Right lobe of liver (tissue), 6 donors: Measurements from ENCODE around the gene GPATCH4. TPM values are rescaled to one million over a fixed set of nuclear protein-coding genes. Genes with fewer than 3 reads are reported as not detected.
"Not testable (repeated sequence)": the region's sequence is repeated elsewhere in the genome, so short reads cannot be mapped to it uniquely, and the experiment has no call there.

ENCODE experiments used
- ATAC-seq, 4 donors: fragments of 200-7000 bp; cut with Tn5 transposase; one replicate each; pipeline ENCODE4 v1.9.1; 2020; ENCODE audit warnings: mild to moderate bottlenecking in 4 of 4, moderate library complexity in 4 of 4
- DNase-seq, 3 donors: peaks; one replicate each; pipeline ENCODE4 v3.0.0-alpha.2; 2020
- H3K27ac ChIP-seq, 3 donors: fragments of 200-600 bp; one replicate each; pipeline ENCODE4 v1.8.0; 2022
- H3K27me3 ChIP-seq, 2 donors: fragments of 200-600 bp; one replicate each; pipeline ENCODE4 v1.8.0; 2022
- H3K36me3 ChIP-seq, 4 donors: fragments of 200-600 bp; sonication (generic) in 1 of 4; one replicate each; pipeline versions ENCODE4 v1.5.1 to v1.8.0; 2017 to 2022; ENCODE audit warnings: control low read depth in 1 of 4
- H3K4me1 ChIP-seq, 4 donors: fragments of 200-600 bp; sonication (generic) in 1 of 4; one replicate each; pipeline versions ENCODE4 v1.5.1 to v1.8.0; 2017 to 2022; ENCODE audit warnings: control low read depth in 1 of 4
- H3K4me3 ChIP-seq, 3 donors: fragments of 200-600 bp; one replicate each; pipeline ENCODE4 v1.8.0; 2022
- H3K9me3 ChIP-seq, 4 donors: fragments of 200-600 bp; sonication (generic) in 1 of 4; one replicate each; pipeline versions ENCODE4 v1.5.1 to v1.8.0; 2017 to 2022; ENCODE audit warnings: control low read depth in 1 of 4
- CTCF ChIP-seq, 4 donors: fragments of 200-600 bp in 3 of 4; fragments of 450-650 bp in 1 of 4; IDR thresholded peaks; one replicate each; pipeline versions ENCODE4 v1.5.1 to v1.8.0; 2016 to 2022; ENCODE audit warnings: antibody characterized with exemption in 4 of 4, mild to moderate bottlenecking in 2 of 4
- POLR2A ChIP-seq: fragments of 450-650 bp; IDR thresholded peaks from one replicate; pipeline ENCODE4 v1.6.1; 2017; ENCODE audit warnings: antibody characterized with exemption, mild to moderate bottlenecking
- WGBS: methylation state at CpG from one replicate; pipeline ENCODE4 v1.1.6; 2018; ENCODE audit warnings: low coverage, low lambda C conversion rate; ENCODE audit not compliant: insufficient coverage; ENCODE audit errors: missing lambda C conversion rate; 5-methylcytosine and 5-hydroxymethylcytosine counted together
- intact Hi-C, 2 donors: fragments of 100-400 bp; cut with DNase I; formaldehyde crosslinking; loops; one replicate each; pipeline versions ENCODE4 v1.11.2 to v1.14.1; 2022
- total RNA-seq, 6 experiments: library from RNA; depleted of rRNA in 2 of 6; stranded (reverse); fragments of >200 nt in 2 of 6; fragmentation: NEBNext Ultra II Directional in 3 of 6; extraction: Animal tissue kit (Norgen Biotek cat#: 25700) in 3 of 6; gene quantifications; one replicate each; pipeline versions ENCODE4 v1.1.0 to v1.2.4, GENCODE V29; 2016 to 2023
- donor health status: DM: no; HTN: yes; CAD: no.
- donor health status: DM: no; HTN: no; CAD: no.
- donor health status: DM: no; HTN: no; CAD: no.
- donor health status: DM: no; HTN: yes; CAD: no.
- donor health status: DM: no; HTN: yes; CAD: no.

The GPATCH4 gene
- total RNA-seq, 6 experiments from 2014 or later, result 7.0 to 25.3 (median 12.4) TPM

- Histone ChIP-seq H3K9me3 (no peaks in the 10 kb centered on the region), H3K4me1 (peaks cover 0 to 5% (median 0%) of the 10 kb centered on the region in 4 donors), H3K4me3 (no peak overlapping the region), H3K27ac (no peak overlapping the region), H3K36me3 (peaks cover 0 to 3% (median 0%) of the 10 kb centered on the region in 4 donors), H3K27me3 (no peaks in the 10 kb centered on the region)
- DNase-seq, result no peak
- no peak for TF ChIP-seq POLR2A
- no peak for ATAC-seq
- 33% methylated on average over 5 of the region's 5 CpGs for WGBS
- intact Hi-C loops, result no loop called here
Measured at GRCh38 chr1:156589546-156589945, 11.7 kb downstream of the GPATCH4 start.

GRCh38 chr1:156587927-156588326 is 13.4 kb downstream of the GPATCH4 start:
- intact Hi-C loops, H3K27me3 ChIP-seq, H3K4me3 ChIP-seq, H3K27ac ChIP-seq, ATAC-seq, H3K36me3 ChIP-seq, H3K4me1 ChIP-seq, H3K9me3 ChIP-seq, DNase-seq: not testable (repeated sequence)
- 81% methylated on average over 7 of the region's 8 CpGs for WGBS

- no peak for TF ChIP-seq POLR2A
- TF ChIP-seq CTCF (IDR thresholded peaks at IDR 0.05), result no peak
- no peak overlapping the region for H3K4me3 ChIP-seq
- 79% methylated on average over 2 of the region's 3 CpGs for WGBS
Measured at GRCh38 chr1:156586892-156587477, 14.3 kb downstream of the GPATCH4 start.

GRCh38 chr1:156586323-156586722 is 15.0 kb downstream of the GPATCH4 start:
- no peak for TF ChIP-seq POLR2A
- TF ChIP-seq CTCF (IDR thresholded peaks at IDR 0.05), result no peak
- 80% methylated on average over 1 of the region's 4 CpGs for WGBS
- H3K27ac ChIP-seq, result no peak overlapping the region
- H3K4me3 ChIP-seq, result no peak overlapping the region
- H3K9me3 ChIP-seq, result no peaks in the 10 kb centered on the region
- ATAC-seq (no peak), DNase-seq (no peak)
- H3K4me1 ChIP-seq, result peaks cover 0 to 5% (median 0%) of the 10 kb centered on the region in 4 donors
- H3K36me3 ChIP-seq, result no peaks in the 10 kb centered on the region
- intact Hi-C loops, result no loop called here
- no peaks in the 10 kb centered on the region for H3K27me3 ChIP-seq

More at GRCh38 chr1:156586892-156587477, 14.3 kb downstream of the GPATCH4 start:
- H3K27me3 ChIP-seq, result no peaks in the 10 kb centered on the region
- H3K36me3 ChIP-seq, result no peaks in the 10 kb centered on the region
- no peak for DNase-seq
- H3K27ac ChIP-seq, result no peak overlapping the region
- peaks cover 0 to 5% (median 0%) of the 10 kb centered on the region in 4 donors for H3K4me1 ChIP-seq
- intact Hi-C loops, result no loop called here
- ATAC-seq, result no peak
- no peaks in the 10 kb centered on the region for H3K9me3 ChIP-seq

GRCh38 chr1:156584813-156585212 is 16.5 kb downstream of the GPATCH4 start:
- WGBS, result 20% methylated on average over 6 of the region's 11 CpGs

More at GRCh38 chr1:156584813-156585212, 16.5 kb downstream of the GPATCH4 start:
- H3K4me1 ChIP-seq, result no peaks in the 10 kb centered on the region
- H3K27ac ChIP-seq, result no peak overlapping the region
- no peaks in the 10 kb centered on the region for H3K27me3 ChIP-seq
- TF ChIP-seq POLR2A (no peak), CTCF (IDR thresholded peaks at IDR 0.05) (no peak)
- H3K9me3 ChIP-seq, result no peaks in the 10 kb centered on the region
- intact Hi-C loops, result no loop called here
- H3K36me3 ChIP-seq, result no peaks in the 10 kb centered on the region
- ATAC-seq (no peak), DNase-seq (no peak)
- H3K4me3 ChIP-seq, result no peak overlapping the region
